Urinary bladder (tissue), 4 donors: ENCODE data around the gene MAP1B. TPM values are rescaled to one million over a fixed set of nuclear protein-coding genes. Genes with fewer than 3 reads are reported as not detected.
A peak's percentile ranks its signal among the peaks of the same experiment; 100 is the strongest.
"Not testable (repeated sequence)": the region's sequence is repeated elsewhere in the genome, so short reads cannot be mapped to it uniquely, and the experiment has no call there.

Experiments used
- DNase-seq: peaks from one replicate; pipeline ENCODE4 v3.0.0-alpha.2; 2015; ENCODE audit errors: extremely low spot score
- H3K27ac ChIP-seq: one replicate; pipeline ENCODE4 v1.5.1; 2013; ENCODE audit warnings: low read depth, mild to moderate bottlenecking, moderate library complexity
- H3K36me3 ChIP-seq: one replicate; pipeline ENCODE4 v1.6.1; 2013; ENCODE audit warnings: mild to moderate bottlenecking, moderate library complexity; ENCODE audit not compliant: insufficient read depth
- H3K4me1 ChIP-seq: one replicate; pipeline ENCODE4 v1.6.1; 2013; ENCODE audit warnings: mild to moderate bottlenecking, moderate library complexity; ENCODE audit not compliant: insufficient read depth
- H3K4me3 ChIP-seq: one replicate; pipeline ENCODE4 v1.5.1; 2013; ENCODE audit warnings: low read depth, low read length
- WGBS: extraction: QIAGEN DNeasy Blood & Tissue Kit; methylation state at CpG from one replicate; pipeline ENCODE4 v1.1.7; 2013; 5-methylcytosine and 5-hydroxymethylcytosine counted together
- polyA plus RNA-seq: library from polyadenylated mRNA; stranded (reverse); fragments of 200-250 nt; gene quantifications from one replicate; pipeline ENCODE4 v1.2.3, GENCODE V29; 2013
- total RNA-seq: library from RNA; depleted of rRNA; stranded (reverse); fragments of >200 nt; gene quantifications from one replicate; pipeline ENCODE4 v1.2.3, GENCODE V29; 2014
- donor health status: healthy with polysubstance abuse.
- donor health status: healthy.

MAP1B gene
- total and polyA plus RNA-seq, 2 donors: 35.2 to 99.2 TPM

DNA sequence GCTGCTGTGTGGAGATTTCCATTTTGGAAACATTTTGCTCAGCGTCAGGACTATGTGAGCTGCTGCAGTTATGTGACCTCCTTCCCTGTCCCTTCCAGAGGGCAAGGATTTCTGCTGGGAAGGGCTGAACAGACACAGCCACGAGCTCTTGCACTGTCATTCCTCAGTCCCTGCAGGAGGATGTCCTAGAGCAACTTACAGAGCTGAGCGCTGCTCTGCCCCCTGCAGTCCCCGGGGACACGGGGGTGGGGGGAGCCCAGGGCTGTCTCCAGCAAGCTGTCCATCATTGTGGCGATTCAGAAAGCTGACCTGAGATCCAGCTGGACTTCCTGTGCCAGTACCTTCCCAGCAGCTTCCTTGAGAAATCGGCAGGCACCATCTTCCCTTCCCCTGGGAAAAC is 28.0 kb upstream of the MAP1B start:
- WGBS: 19% methylated on average over 7 of the region's 7 CpGs
- Histone ChIP-seq H3K4me3 (no peak overlapping the region), H3K4me1 (no peaks in the 10 kb centered on the region), H3K27ac (no peak overlapping the region), H3K36me3 (no peaks in the 10 kb centered on the region)
- no peak for DNase-seq

DNA sequence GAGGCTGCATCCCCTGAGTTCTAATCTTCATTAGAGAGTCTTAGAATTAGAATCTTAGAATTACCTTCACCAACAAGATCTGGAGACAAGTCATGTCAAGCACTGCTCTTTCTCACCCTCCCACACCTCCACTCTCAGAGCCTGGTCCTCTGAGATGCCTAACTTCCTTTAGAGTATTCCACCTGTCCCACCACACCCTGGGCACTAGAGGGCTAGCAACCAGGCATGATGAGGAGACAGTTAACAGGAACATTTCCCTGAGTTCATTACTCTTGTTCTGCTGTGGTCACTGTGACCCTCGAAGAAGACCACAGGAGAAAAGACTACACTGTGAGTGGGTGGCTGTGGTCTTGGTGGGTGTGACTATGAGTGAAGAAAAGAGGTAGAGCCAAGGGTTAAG is 25.2 kb upstream of the MAP1B start:
- Histone ChIP-seq H3K4me1 (no peaks in the 10 kb centered on the region), H3K4me3 (no peak overlapping the region), H3K27ac (no peak overlapping the region), H3K36me3 (no peaks in the 10 kb centered on the region)
- no peak for DNase-seq
- 91% methylated on average over 1 of the region's 1 CpG for WGBS

- Histone ChIP-seq H3K4me3 (no peak overlapping the region), H3K27ac (no peak overlapping the region), H3K4me1 (no peaks in the 10 kb centered on the region), H3K36me3 (no peaks in the 10 kb centered on the region)
- WGBS: 55% methylated on average over 4 of the region's 4 CpGs
- no peak for DNase-seq
These were observed 22.4 kb upstream of the MAP1B start for GRCh38 chr5:72084876-72085275.

DNA sequence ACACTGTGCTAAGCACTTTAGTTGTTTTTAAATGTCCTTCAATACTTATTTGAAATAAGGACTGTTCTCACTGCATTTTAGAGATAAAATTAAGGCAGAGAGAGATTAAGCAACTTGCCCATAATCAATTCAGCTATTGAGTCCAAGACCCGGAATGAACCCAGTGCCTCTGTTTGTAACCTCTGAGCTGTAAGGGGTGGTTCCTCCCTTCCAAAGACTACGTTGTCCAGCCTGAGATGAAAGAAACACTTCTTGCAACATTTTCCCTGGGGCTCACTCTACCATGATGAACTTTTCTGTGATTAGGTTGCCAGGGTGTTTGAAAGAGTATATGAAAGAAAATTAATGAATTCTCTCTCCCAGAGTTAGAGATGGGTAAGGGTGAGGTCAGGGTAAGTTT is 22.0 kb upstream of the MAP1B start:
- Histone ChIP-seq H3K36me3 (no peaks in the 10 kb centered on the region), H3K27ac (no peak overlapping the region), H3K4me1 (no peaks in the 10 kb centered on the region), H3K4me3 (no peak overlapping the region)
- no peak for DNase-seq
- 63% methylated on average over 2 of the region's 2 CpGs for WGBS

DNA sequence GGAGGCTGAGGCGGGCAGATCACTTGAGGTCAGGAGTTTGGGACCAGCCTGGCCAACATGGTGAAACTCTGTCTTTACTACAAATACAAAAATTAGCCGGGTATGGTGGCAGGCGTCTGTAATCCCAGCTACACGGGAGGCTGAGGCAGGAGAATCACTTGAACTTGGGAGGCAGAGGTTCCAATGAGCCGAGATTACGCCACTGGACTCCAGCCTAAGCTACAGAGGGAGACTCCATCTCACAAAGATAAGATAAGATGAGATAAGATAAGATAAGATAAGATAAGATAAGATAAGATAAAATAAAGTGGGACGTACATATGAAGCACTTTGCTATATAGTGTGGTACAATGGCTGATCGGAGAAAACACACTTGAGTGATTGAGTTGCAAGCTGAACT is 17.6 kb upstream of the MAP1B start:
- DNase-seq, H3K36me3 ChIP-seq, H3K4me1 ChIP-seq, H3K4me3 ChIP-seq, H3K27ac ChIP-seq: not testable (repeated sequence)
- 84% methylated on average over 8 of the region's 8 CpGs for WGBS

DNA sequence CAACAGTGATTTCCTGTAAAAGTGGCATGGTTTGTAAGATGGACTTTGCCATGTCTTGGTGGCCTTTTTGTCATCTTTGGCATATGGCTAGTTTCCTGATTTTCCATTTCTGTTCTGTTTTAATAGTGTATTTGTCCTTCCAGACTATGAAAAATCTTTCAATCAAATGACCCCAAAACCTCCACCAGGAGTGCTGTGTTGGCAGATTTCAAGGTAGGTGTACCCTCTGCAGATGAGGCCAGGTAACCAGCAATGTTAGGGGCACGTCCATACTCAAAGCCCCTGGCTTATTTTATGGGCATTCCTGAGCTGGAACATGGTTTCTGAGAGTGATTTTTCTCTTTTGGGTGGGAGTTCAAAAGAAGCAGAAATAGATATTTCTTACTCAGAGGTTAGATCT is 15.2 kb upstream of the MAP1B start:
- Histone ChIP-seq H3K36me3 (no peaks in the 10 kb centered on the region), H3K27ac (no peak overlapping the region), H3K4me1 (no peaks in the 10 kb centered on the region), H3K4me3 (no peak overlapping the region)
- no peak for DNase-seq
- WGBS: 61% methylated on average over 1 of the region's 1 CpG

GRCh38 chr5:72093217-72093616 is 14.1 kb upstream of the MAP1B start:
- DNase-seq: no peak
- Histone ChIP-seq H3K4me3 (no peak overlapping the region), H3K36me3 (no peaks in the 10 kb centered on the region), H3K27ac (no peak overlapping the region), H3K4me1 (no peaks in the 10 kb centered on the region)

DNA sequence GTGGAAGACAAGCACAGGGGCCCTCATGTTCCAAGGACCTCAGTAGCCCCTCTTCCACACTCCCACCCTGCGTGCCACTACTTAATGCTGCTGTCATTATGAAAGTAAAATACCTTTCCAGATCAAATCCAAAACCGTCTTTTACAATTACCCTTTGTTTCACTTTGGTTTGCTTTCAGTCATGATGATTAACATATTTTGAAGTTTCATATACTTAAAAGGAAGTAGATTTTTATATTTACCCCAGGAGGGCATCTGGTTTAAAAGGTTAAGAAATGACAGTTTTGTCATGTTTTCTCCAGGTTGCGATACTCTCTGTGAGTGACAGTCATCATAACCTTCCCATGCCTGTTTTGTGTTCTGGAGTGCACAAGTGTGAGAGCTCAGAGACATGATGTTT is 13.5 kb upstream of the MAP1B start:
- H3K36me3 ChIP-seq: no peaks in the 10 kb centered on the region
- no peak overlapping the region for H3K27ac ChIP-seq
- 88% methylated on average over 3 of the region's 3 CpGs for WGBS
- DNase-seq: no peak
- H3K4me1 ChIP-seq: no peaks in the 10 kb centered on the region
- no peak overlapping the region for H3K4me3 ChIP-seq

GRCh38 chr5:72096602-72097188 is 10.6 kb upstream of the MAP1B start:
- no peak for DNase-seq
- Histone ChIP-seq H3K36me3 (no peaks in the 10 kb centered on the region), H3K27ac (no peak overlapping the region), H3K4me1 (no peaks in the 10 kb centered on the region), H3K4me3 (no peak overlapping the region)
- 85% methylated on average over 6 of the region's 6 CpGs for WGBS

- Histone ChIP-seq H3K36me3 (no peaks in the 10 kb centered on the region), H3K27ac (no peak overlapping the region), H3K4me3 (no peak overlapping the region), H3K4me1 (peaks cover under 1% of the 10 kb centered on the region)
- no peak for DNase-seq
- 98% methylated on average over 1 of the region's 1 CpG for WGBS
These were observed 5.4 kb upstream of the MAP1B start for GRCh38 chr5:72101828-72102227.

DNA sequence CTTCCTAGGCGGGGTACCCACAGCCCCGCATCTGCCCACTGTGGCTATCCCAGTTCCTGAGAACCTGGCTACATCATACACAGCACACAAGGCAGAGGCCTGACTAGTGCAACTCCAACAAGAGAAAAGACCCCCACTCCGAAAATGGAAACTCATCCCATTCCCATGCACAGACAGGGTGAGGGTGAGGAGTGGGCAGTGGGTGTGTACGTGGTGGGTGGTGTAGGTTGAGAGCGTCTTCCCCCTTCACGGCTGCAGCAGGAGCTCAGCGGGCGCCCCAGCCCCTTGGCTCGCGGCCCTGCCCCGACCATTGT is 501 bp upstream of the MAP1B start:
- Histone ChIP-seq H3K4me1 (peaks cover 3% of the 10 kb centered on the region), H3K36me3 (no peaks in the 10 kb centered on the region), H3K4me3 (peak overlapping the region; percentile 85), H3K27ac (peak overlapping the region; percentile 28)
- whole genome bisulfite sequencing: 17% methylated on average over 11 of the region's 11 CpGs
- DNase-seq: no peak

DNA sequence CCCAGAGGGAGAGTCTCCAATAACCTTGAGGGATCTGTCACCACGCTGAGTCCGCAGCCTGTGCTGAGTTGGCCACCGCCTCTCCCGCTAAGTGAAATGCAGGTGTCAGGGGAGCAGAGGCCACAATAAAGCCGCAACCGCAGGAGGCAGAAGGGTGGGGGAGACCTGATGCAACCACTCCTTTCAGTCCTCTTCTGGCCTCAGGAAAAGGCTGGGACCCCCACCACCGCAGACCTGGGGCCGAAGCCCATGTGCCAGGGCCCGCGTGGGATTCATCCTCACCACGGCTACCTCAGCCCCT is 576 bp downstream of the MAP1B start:
- peak overlapping the region; percentile 85 for H3K4me3 ChIP-seq
- DNase-seq: no peak

GRCh38 chr5:72108202-72109061 is 1.2 kb downstream of the MAP1B start:
- peaks cover 3% of the 10 kb centered on the region for H3K4me1 ChIP-seq
- peak overlapping the region; percentile 85 for H3K4me3 ChIP-seq
- DNase-seq: peak; percentile 54
- WGBS: under 1% methylated on average over 72 of the region's 72 CpGs
- peak overlapping the region; percentile 45 for H3K27ac ChIP-seq
- H3K36me3 ChIP-seq: no peaks in the 10 kb centered on the region

More for the DNA sequence above, 576 bp downstream of the MAP1B start:
- H3K27ac ChIP-seq: peak overlapping the region; percentile 32
- peaks cover 3% of the 10 kb centered on the region for H3K4me1 ChIP-seq
- WGBS: under 1% methylated on average over 11 of the region's 11 CpGs
- no peaks in the 10 kb centered on the region for H3K36me3 ChIP-seq

- DNase-seq: no peak
- H3K27ac ChIP-seq: no peak overlapping the region
- H3K4me1 ChIP-seq: peaks cover 3% of the 10 kb centered on the region
- WGBS: 2% methylated on average over 2 of the region's 2 CpGs
- H3K4me3 ChIP-seq: peak overlapping the region; percentile 85
- H3K36me3 ChIP-seq: no peaks in the 10 kb centered on the region
These were observed 1.8 kb downstream of the MAP1B start for GRCh38 chr5:72109062-72109411.
